H9 (cell line): ENCODE measurements around the gene OTULIN. TPM values are rescaled to one million over a fixed set of nuclear protein-coding genes. Genes with fewer than 3 reads are reported as not detected.

ENCODE experiments used
- DNase-seq: peaks from one replicate; pipeline ENCODE4 v3.0.0-alpha.2; 2017
- H2AFZ ChIP-seq: one replicate; pipeline ENCODE4 v1.6.1; 2013; ENCODE audit warnings: mild to moderate bottlenecking, low read length, control low read depth, moderate library complexity
- H2AK5ac ChIP-seq: 2 replicates; pipeline ENCODE4 v1.6.1; 2013; ENCODE audit warnings: low read length, control low read depth, mixed read lengths; ENCODE audit not compliant: insufficient read length
- H2BK120ac ChIP-seq: one replicate; pipeline ENCODE4 v1.6.1; 2013; ENCODE audit warnings: low read depth, mild to moderate bottlenecking, low read length, control low read depth, inconsistent platforms; ENCODE audit not compliant: poor library complexity, severe bottlenecking
- H2BK12ac ChIP-seq: 2 replicates; pipeline ENCODE4 v1.6.1; 2013; ENCODE audit warnings: low read length, control low read depth, mixed read lengths, low read depth; ENCODE audit not compliant: insufficient read length
- H2BK15ac ChIP-seq: 2 replicates; pipeline ENCODE4 v1.6.1; 2013; ENCODE audit warnings: low read depth, low read length, control low read depth
- H2BK20ac ChIP-seq: one replicate; pipeline ENCODE4 v1.6.1; 2013; ENCODE audit warnings: low read depth, mild to moderate bottlenecking, low read length, control low read depth, inconsistent platforms; ENCODE audit not compliant: poor library complexity, severe bottlenecking
- H2BK5ac ChIP-seq: 2 replicates; pipeline ENCODE4 v1.6.1; 2013; ENCODE audit warnings: low read length, control low read depth, mixed read lengths; ENCODE audit not compliant: insufficient read length
- H3K14ac ChIP-seq: 2 replicates; pipeline ENCODE4 v1.6.1; 2013; ENCODE audit warnings: low read length, control low read depth; ENCODE audit not compliant: insufficient read depth
- H3K18ac ChIP-seq: 2 replicates; pipeline ENCODE4 v1.6.1; 2013; ENCODE audit warnings: low read depth, mild to moderate bottlenecking, mixed read lengths, low read length, control low read depth; ENCODE audit not compliant: insufficient read length
- H3K23ac ChIP-seq: 2 replicates; pipeline ENCODE4 v1.6.1; 2013; ENCODE audit warnings: low read length, control low read depth, mixed read lengths, low read depth; ENCODE audit not compliant: insufficient read length
- H3K23me2 ChIP-seq: 2 replicates; pipeline ENCODE4 v1.6.1; 2013; ENCODE audit warnings: low read depth, mild to moderate bottlenecking, mixed read lengths, low read length, control low read depth; ENCODE audit not compliant: insufficient read length, poor library complexity, severe bottlenecking
- H3K27ac ChIP-seq: 2 replicates; pipeline ENCODE4 v1.5.1; 2013; ENCODE audit warnings: low read length, control low read depth, mixed read lengths, low read depth; ENCODE audit not compliant: insufficient read length
- H3K27me3 ChIP-seq: 2 replicates; pipeline ENCODE4 v1.6.1; 2013; ENCODE audit warnings: low read length, control low read depth, inconsistent platforms; ENCODE audit not compliant: insufficient read depth
- H3K4ac ChIP-seq: 2 replicates; pipeline ENCODE4 v1.6.1; 2013; ENCODE audit warnings: low read depth, mild to moderate bottlenecking, control low read depth, inconsistent platforms, low read length, moderate library complexity
- H3K4me1 ChIP-seq: 2 replicates; pipeline ENCODE4 v1.6.1; 2013; ENCODE audit warnings: low read length, control low read depth, inconsistent platforms; ENCODE audit not compliant: insufficient read depth
- H3K4me2 ChIP-seq: 2 replicates; pipeline ENCODE4 v1.6.1; 2013; ENCODE audit warnings: low read length, control low read depth, mixed read lengths; ENCODE audit not compliant: insufficient read length, insufficient read depth
- H3K56ac ChIP-seq: 2 replicates; pipeline ENCODE4 v1.6.1; 2013; ENCODE audit warnings: low read depth, mild to moderate bottlenecking, mixed read lengths, low read length, control low read depth; ENCODE audit not compliant: insufficient read length
- H3K79me1 ChIP-seq: 2 replicates; pipeline ENCODE4 v1.6.1; 2013; ENCODE audit warnings: low read depth, mild to moderate bottlenecking, moderate library complexity, low read length, control low read depth, inconsistent platforms; ENCODE audit not compliant: insufficient read depth, poor library complexity, severe bottlenecking
- H3K79me2 ChIP-seq: 2 replicates; pipeline ENCODE4 v1.6.1; 2013; ENCODE audit warnings: low read length, control low read depth, inconsistent platforms; ENCODE audit not compliant: insufficient read depth
- H3K9ac ChIP-seq: 2 replicates; pipeline ENCODE4 v1.6.1; 2013; ENCODE audit warnings: low read length, control low read depth, mixed read lengths; ENCODE audit not compliant: insufficient read length; ENCODE audit errors: extremely low read depth
- H3K9me3 ChIP-seq: one replicate; pipeline ENCODE4 v1.6.1; 2013; ENCODE audit warnings: low read depth, low read length, inconsistent platforms; ENCODE audit not compliant: control insufficient read depth
- H3T11ph ChIP-seq: one replicate; pipeline ENCODE4 v1.6.1; 2013; ENCODE audit warnings: mild to moderate bottlenecking, low read length, control low read depth, inconsistent platforms
- H4K20me1 ChIP-seq: one replicate; pipeline ENCODE4 v1.6.1; 2013; ENCODE audit not compliant: control insufficient read depth, insufficient read length, insufficient read depth
- H4K5ac ChIP-seq: 2 replicates; pipeline ENCODE4 v1.6.1; 2013; ENCODE audit warnings: low read depth, mild to moderate bottlenecking, mixed read lengths, low read length, control low read depth; ENCODE audit not compliant: insufficient read length
- H4K8ac ChIP-seq: replicated peaks from 2 replicates; pipeline ENCODE4 v1.6.1; 2013; ENCODE audit warnings: low read length, control low read depth, mixed read lengths, low read depth; ENCODE audit not compliant: insufficient read length
- H4K91ac ChIP-seq: 2 replicates; pipeline ENCODE4 v1.6.1; 2013; ENCODE audit warnings: low read depth, mild to moderate bottlenecking, moderate library complexity, mixed read lengths, low read length, control low read depth; ENCODE audit not compliant: insufficient read length
- H3K27ac Mint-ChIP-seq, 3 experiments: 2 replicates in 2 of 3; 3 replicates in 1 of 3; pipeline ENCODE4 v1.8.0; 2020 to 2021; ENCODE audit warnings: mixed read lengths in 3 of 3, mild to moderate bottlenecking in 1 of 3, moderate library complexity in 1 of 3
- H3K27me3 Mint-ChIP-seq: 2 replicates; pipeline ENCODE4 v1.8.0; 2021; ENCODE audit warnings: low read depth, mild to moderate bottlenecking, moderate library complexity, mixed read lengths
- H3K36me3 Mint-ChIP-seq, 3 experiments: 2 replicates in 2 of 3; 3 replicates in 1 of 3; pipeline ENCODE4 v1.8.0; 2020 to 2021; ENCODE audit warnings: low read depth in 3 of 3, mixed read lengths in 3 of 3; ENCODE audit not compliant: insufficient read depth in 1 of 3
- H3K4me1 Mint-ChIP-seq, 2 experiments: 2 replicates each; pipeline ENCODE4 v1.8.0; 2020; ENCODE audit warnings: mixed read lengths in 2 of 2
- H3K4me3 Mint-ChIP-seq, 2 experiments: 2 replicates in 1 of 2; 3 replicates in 1 of 2; pipeline ENCODE4 v1.8.0; 2020 to 2021; ENCODE audit warnings: mild to moderate bottlenecking in 2 of 2, mixed read lengths in 2 of 2, moderate library complexity in 1 of 2
- H3K9me3 Mint-ChIP-seq, 2 experiments: 2 replicates in 1 of 2; 3 replicates in 1 of 2; pipeline ENCODE4 v1.8.0; 2020; ENCODE audit warnings: mild to moderate bottlenecking in 2 of 2, mixed read lengths in 2 of 2, moderate library complexity in 1 of 2
- WGBS: extraction: QIAGEN DNeasy Blood & Tissue Kit; methylation state at CpG from one replicate; pipeline ENCODE4 v1.1.7; 2013; ENCODE audit warnings: missing lambda C conversion rate, low lambda C conversion rate, mixed read lengths; ENCODE audit not compliant: insufficient read length; ENCODE audit errors: extremely low coverage; 5-methylcytosine and 5-hydroxymethylcytosine counted together
- total RNA-seq: library from RNA; stranded (reverse); gene quantifications from 2 replicates; pipeline ENCODE4 v1.2.1, GENCODE V29; 2021
- TF ChIP-seq, protein P1 (sequence below): fragments of 200-600 bp; sonication (generic); conservative IDR thresholded peaks from 3 replicates; pipeline ENCODE4 v1.8.0; 2021; ENCODE audit warnings: antibody characterized with exemption, mild to moderate bottlenecking

Gene OTULIN
- total RNA-seq, 1 experiment from 2014 or later: 35.8 TPM

DNA sequence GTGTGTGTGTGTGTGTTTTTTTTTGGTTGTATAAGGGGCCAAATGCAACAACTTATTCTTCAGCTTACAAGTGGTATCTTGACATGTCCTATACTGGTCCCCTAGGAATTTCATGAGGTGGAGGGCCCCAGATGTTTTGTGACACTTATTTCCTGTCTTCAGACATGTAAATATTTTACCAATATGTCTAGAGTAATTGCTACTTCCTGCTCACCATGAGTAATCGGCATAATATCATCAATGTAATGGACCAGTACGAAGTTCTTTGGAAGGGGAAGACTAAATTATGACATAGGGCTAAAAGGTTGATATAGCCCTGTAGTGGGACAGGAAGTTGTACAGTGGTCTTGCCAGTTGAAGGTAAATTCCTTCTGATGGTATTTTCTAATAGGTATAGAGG lies 3.7 kb upstream of the OTULIN start:
- Histone ChIP-seq H3K27me3 (no peaks in the 10 kb centered on the region; the same call in 1 of the 2 replicates), H2AK5ac (no peak overlapping the region), H3K4me2 (no peak overlapping the region), H3K14ac (no peak overlapping the region), H3T11ph (no peak overlapping the region), H2AFZ (no peak overlapping the region), H3K9ac (no peak overlapping the region), H2BK15ac (no peak overlapping the region), H3K9me3 (no peaks in the 10 kb centered on the region), H2BK20ac (no peak overlapping the region), H2BK12ac (no peak overlapping the region), H3K23ac (no peak overlapping the region), H4K91ac (no peak overlapping the region), H2BK120ac (no peak overlapping the region), H3K27ac (no peak overlapping the region), H4K20me1 (no peaks in the 10 kb centered on the region), H3K79me1 (no peaks in the 10 kb centered on the region), H4K8ac (no peak overlapping the region), H3K4me1 (no peaks in the 10 kb centered on the region; the same call in 1 of the 2 replicates), H4K5ac (no peak overlapping the region), H3K18ac (no peak overlapping the region), H3K4ac (no peak overlapping the region), H2BK5ac (no peak overlapping the region), H3K56ac (no peak overlapping the region), H3K79me2 (no peaks in the 10 kb centered on the region; the same call in 1 of the 2 replicates), H3K23me2 (peaks cover 13% of the 10 kb centered on the region)
- Mint-ChIP-seq H3K27ac (no peak overlapping the region), H3K27me3 (peaks cover 25% of the 10 kb centered on the region), H3K9me3 (peaks cover 2% of the 10 kb centered on the region in 2 experiments; a peak in 3 of 5 replicates), H3K4me3 (no peak overlapping the region), H3K36me3 (peaks cover 0 to 10% (median 0%) of the 10 kb centered on the region in 3 experiments; a peak in 2 of 7 replicates), H3K4me1 (peaks cover 10 to 13% of the 10 kb centered on the region in 2 experiments)
- no peak for DNase-seq
- no CpG with 5 or more reads among the region's 2 CpGs for WGBS
- TF ChIP-seq, protein P1, sequence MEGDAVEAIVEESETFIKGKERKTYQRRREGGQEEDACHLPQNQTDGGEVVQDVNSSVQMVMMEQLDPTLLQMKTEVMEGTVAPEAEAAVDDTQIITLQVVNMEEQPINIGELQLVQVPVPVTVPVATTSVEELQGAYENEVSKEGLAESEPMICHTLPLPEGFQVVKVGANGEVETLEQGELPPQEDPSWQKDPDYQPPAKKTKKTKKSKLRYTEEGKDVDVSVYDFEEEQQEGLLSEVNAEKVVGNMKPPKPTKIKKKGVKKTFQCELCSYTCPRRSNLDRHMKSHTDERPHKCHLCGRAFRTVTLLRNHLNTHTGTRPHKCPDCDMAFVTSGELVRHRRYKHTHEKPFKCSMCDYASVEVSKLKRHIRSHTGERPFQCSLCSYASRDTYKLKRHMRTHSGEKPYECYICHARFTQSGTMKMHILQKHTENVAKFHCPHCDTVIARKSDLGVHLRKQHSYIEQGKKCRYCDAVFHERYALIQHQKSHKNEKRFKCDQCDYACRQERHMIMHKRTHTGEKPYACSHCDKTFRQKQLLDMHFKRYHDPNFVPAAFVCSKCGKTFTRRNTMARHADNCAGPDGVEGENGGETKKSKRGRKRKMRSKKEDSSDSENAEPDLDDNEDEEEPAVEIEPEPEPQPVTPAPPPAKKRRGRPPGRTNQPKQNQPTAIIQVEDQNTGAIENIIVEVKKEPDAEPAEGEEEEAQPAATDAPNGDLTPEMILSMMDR: no peak
